Measurements from ENCODE around the gene MYBPC1. TPM values are rescaled to one million over a fixed set of nuclear protein-coding genes. Genes with fewer than 3 reads are reported as not detected.
A peak's percentile ranks its signal among the peaks of the same experiment; 100 is the strongest.

The MYBPC1 gene
- total RNA-seq, 3 donors from 2014 or later, result 9.3 to 12.6 (median 10.0) TPM

DNA sequence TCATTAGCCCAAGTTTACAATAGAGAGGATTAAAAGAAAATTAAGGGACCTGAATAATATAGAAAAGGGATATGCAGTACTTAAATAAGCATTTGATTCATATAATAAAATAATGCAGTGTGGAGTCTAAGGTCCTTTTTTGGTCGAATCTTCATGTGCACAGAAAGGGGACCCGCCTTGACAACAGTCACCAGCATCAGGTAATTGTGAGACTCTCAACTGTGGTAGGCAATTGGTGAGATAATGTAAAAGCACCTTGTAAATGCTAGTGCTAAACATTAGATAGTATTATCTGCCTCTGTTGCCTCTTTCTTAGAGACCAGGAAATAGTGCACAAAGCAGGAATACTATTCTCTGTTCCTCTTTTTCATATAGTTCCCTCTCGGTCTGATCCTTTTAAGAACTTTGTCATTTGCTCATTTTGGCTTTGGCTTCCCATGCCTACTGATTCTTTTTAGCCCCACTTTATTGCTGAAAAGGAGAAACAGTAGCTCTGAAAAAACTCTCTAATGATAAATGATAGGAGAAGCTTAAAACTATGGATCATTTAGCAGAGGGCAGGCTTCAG lies 120.2 kb downstream of the MYBPC1 start:
- Histone ChIP-seq H3K36me3 (ENCODE audit: low read depth) (no peaks in the 10 kb centered on the region), H3K4me1 (ENCODE audit: low read depth) (peaks cover 22% of the 10 kb centered on the region), H3K4me3 (no peak overlapping the region), H3K9me3 (no peaks in the 10 kb centered on the region)
- ATAC-seq (peak; percentile 34), DNase-seq (no peak)
- TF ChIP-seq, protein P1, sequence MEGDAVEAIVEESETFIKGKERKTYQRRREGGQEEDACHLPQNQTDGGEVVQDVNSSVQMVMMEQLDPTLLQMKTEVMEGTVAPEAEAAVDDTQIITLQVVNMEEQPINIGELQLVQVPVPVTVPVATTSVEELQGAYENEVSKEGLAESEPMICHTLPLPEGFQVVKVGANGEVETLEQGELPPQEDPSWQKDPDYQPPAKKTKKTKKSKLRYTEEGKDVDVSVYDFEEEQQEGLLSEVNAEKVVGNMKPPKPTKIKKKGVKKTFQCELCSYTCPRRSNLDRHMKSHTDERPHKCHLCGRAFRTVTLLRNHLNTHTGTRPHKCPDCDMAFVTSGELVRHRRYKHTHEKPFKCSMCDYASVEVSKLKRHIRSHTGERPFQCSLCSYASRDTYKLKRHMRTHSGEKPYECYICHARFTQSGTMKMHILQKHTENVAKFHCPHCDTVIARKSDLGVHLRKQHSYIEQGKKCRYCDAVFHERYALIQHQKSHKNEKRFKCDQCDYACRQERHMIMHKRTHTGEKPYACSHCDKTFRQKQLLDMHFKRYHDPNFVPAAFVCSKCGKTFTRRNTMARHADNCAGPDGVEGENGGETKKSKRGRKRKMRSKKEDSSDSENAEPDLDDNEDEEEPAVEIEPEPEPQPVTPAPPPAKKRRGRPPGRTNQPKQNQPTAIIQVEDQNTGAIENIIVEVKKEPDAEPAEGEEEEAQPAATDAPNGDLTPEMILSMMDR (IDR thresholded peaks at IDR 0.05), result no peak
- intact Hi-C loops (cut with DNase I, micrococcal nuclease), result no loop called here

DNA sequence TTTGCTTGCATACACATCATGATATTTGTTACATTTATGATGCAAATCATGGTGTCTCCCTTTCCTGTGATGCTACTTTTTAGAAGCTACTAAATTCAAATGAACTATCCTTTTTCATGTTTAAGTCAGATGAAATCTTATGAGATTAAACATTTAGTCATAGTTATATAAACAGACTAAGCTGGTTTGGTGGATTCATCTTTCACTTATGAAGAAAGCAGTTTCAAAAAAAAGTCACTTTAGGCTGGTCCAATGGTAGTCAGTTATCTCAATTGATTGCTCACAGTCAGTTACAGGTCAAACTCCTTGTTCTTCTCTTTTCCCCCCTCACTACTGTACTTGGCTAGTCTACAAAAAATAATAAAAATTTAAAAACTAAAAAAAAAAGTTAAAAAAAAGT lies 124.8 kb downstream of the MYBPC1 start:
- Histone ChIP-seq H3K4me1 (ENCODE audit: low read depth) (peaks cover 5% of the 10 kb centered on the region), H3K36me3 (ENCODE audit: low read depth) (no peaks in the 10 kb centered on the region), H3K9me3 (no peaks in the 10 kb centered on the region), H3K4me3 (no peak overlapping the region)
- TF ChIP-seq, protein P1 (IDR thresholded peaks at IDR 0.05), result no peak
- intact Hi-C loops (cut with DNase I, micrococcal nuclease), result no loop called here
- DNase-seq (no peak), ATAC-seq (no peak)

GRCh38 chr12:101720118-101720517 lies 125.3 kb downstream of the MYBPC1 start:
- Histone ChIP-seq H3K4me3 (no peak overlapping the region), H3K9me3 (no peaks in the 10 kb centered on the region), H3K4me1 (ENCODE audit: low read depth) (no peaks in the 10 kb centered on the region), H3K36me3 (ENCODE audit: low read depth) (no peaks in the 10 kb centered on the region)
- ATAC-seq, result peak; percentile 27
- TF ChIP-seq, protein P1 (IDR thresholded peaks at IDR 0.05), result no peak
- DNase-seq, result no peak
- intact Hi-C loops (cut with DNase I, micrococcal nuclease), result no loop called here

DNA sequence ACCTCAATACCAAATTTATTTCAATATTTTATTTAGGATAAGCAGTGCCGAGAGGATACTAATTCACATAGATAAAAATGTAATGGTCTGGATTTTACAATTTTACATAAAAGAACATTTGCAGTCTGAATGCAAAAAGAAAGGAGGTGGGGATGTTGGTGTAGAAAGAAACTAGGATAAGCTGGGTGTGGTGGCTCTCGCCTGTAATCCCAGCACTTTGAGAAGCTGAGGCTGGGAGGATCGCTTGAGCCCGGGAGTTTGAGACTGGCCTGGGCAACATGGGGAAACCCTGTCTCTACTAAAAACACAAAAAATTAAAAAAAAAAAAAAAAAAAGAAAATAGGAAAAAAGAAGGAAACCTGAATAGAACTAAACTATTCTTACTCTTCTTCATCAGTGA lies 127.6 kb downstream of the MYBPC1 start:
- H3K36me3 ChIP-seq (ENCODE audit: low read depth), result no peaks in the 10 kb centered on the region

GRCh38 chr12:101727098-101727497 lies 132.3 kb downstream of the MYBPC1 start:
- DNase-seq, result no peak
- no peak for ATAC-seq

More for the DNA sequence above, 127.6 kb downstream of the MYBPC1 start:
- TF ChIP-seq, protein P1 (IDR thresholded peaks at IDR 0.05), result no peak
- Histone ChIP-seq H3K9me3 (no peaks in the 10 kb centered on the region), H3K4me3 (no peak overlapping the region), H3K4me1 (ENCODE audit: low read depth) (no peaks in the 10 kb centered on the region)
- intact Hi-C loops (cut with DNase I, micrococcal nuclease), result no loop called here
- no peak for DNase-seq
- ATAC-seq, result no peak

More at GRCh38 chr12:101727098-101727497, 132.3 kb downstream of the MYBPC1 start:
- Histone ChIP-seq H3K4me3 (no peak overlapping the region), H3K9me3 (no peaks in the 10 kb centered on the region), H3K36me3 (ENCODE audit: low read depth) (no peaks in the 10 kb centered on the region), H3K4me1 (ENCODE audit: low read depth) (no peaks in the 10 kb centered on the region)
- TF ChIP-seq, protein P1 (IDR thresholded peaks at IDR 0.05), result no peak
- intact Hi-C loops (cut with DNase I, micrococcal nuclease), result no loop called here
